Astrocyte of the hippocampus (primary cell): ENCODE data around the gene PTGER3.
"Not testable (repeated sequence)": the region's sequence is repeated elsewhere in the genome, so short reads cannot be mapped to it uniquely, and the experiment has no call there.

Source experiments
- DNase-seq: peaks from one replicate; pipeline ENCODE4 v3.0.0; 2011; ENCODE audit warnings: low read depth, low spot score

Gene PTGER3

DNA sequence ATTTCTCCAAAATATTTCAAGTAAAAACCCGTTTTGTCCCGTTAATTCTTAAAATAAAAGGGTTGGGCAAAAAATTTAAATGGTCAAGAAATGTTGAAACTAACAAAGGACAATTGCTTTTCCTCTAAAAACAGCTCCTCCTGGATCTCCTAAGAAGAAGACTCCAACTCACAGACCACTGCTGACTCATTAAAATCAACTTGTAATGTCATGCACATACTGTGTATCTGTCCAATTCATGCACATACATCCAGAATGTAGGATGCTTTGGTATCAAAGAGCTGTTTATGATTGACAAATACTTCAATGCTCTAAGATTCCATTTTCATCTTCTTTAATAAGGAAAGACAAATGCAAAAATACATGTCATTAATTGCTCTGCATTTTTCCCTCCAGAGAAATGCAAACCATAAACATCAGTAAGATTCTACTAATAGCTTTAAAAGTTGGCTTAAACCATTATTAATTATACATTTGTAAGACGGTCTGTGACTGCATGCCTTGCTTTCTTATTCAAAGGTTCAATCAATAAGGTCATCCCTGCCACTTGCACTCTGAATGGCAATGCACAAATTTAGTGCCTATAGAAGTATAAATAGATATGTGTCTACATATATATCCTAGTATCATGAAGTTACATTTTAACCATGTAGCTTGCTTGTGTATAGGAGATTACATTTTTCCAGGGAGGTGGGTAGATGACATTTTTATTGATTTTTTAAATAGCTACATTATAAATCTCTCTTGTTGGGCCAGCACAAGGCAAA lies 44.7 kb downstream of the PTGER3 start:
- DNase-seq, result no peak

DNA sequence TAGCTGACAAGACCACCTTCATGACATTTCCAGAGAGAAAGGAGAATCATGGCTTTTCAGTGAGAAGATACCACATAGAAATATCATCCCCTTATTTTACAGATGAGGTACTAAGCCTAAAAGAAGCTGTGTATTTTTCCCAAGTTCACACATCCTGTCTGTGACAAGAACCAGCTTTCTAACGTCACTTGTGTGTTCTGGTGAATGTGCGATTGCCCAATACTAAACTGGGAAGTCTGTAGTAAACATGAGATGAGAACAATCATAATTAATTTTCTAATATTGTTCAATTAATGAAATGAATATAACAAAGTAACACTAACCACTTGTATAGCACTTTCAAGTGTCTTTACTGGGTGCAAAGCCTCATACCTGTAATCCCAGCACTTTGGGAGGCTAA lies 46.0 kb downstream of the PTGER3 start:
- no peak for DNase-seq

- DNase-seq, result no peak
These were observed 49.8 kb downstream of the PTGER3 start for GRCh38 chr1:70997793-70998192.

DNA sequence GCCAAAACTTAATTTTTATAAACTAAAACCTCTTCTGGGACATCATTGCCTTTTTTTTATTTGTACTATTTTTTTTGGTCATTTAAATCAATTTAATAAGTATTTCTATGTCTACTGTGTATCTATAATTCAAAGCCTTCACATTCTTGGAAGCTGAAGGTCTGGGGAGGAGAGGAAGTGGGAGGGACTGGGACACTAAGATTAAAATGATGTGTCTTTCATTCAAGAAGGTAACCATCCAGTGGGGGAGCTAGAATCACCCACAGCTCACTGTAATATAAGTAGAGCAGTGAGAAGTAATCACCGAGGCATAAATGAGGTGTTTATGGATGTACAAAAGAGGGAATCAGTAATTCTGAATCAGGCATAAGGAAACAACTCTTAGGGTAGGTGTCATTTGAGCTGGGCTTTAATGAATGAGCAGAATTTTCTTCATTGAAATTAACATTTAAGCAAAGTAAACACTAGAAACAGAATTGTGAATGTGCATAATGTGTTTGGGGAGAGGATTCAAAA lies 52.8 kb downstream of the PTGER3 start:
- no peak for DNase-seq

- no peak for DNase-seq
These were observed 53.8 kb downstream of the PTGER3 start for GRCh38 chr1:70993798-70994197.

- no peak for DNase-seq
These were observed 55.1 kb downstream of the PTGER3 start for GRCh38 chr1:70992521-70992920.

DNA sequence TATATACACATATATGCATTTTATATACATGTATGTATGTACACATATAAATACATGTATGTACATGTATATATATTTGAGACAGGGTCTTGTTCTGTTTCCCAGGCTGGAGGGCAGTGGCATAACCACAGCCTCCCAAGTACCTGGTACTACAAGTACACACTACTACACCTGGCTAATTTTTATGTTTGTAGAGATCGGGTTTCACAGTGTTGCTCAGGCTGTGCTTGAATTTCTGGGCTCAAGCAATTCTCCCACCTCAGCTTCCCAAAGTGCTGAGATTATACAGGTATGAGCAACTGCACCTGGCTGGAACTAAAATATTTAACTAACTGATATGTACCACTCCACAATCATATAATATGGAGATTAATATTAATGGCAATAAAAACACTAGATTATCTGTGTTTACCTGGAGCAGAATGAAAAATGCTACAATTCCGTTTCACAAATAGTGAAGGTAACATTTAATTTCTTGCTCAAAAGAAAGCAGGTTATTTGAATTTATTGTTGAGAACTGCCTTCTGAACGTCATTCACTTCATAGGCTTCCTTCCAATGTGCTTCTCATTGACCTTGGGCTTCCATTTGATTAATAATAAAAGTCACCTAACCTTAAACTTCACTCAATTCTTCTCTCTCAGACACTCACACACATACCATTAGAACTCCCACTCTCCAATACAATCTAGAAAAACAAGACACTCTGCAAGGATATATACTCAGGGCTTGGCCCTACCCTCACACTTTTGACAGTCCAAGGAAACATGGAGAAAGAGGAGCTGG lies 57.0 kb downstream of the PTGER3 start:
- DNase-seq, result no peak

- DNase-seq, result no peak
These were observed 60.1 kb downstream of the PTGER3 start for GRCh38 chr1:70987497-70987896.

- not testable (repeated sequence) for DNase-seq
These were observed 61.8 kb downstream of the PTGER3 start for GRCh38 chr1:70985776-70986225.

- not testable (repeated sequence) for DNase-seq
These were observed 62.3 kb downstream of the PTGER3 start for GRCh38 chr1:70985278-70985677.

DNA sequence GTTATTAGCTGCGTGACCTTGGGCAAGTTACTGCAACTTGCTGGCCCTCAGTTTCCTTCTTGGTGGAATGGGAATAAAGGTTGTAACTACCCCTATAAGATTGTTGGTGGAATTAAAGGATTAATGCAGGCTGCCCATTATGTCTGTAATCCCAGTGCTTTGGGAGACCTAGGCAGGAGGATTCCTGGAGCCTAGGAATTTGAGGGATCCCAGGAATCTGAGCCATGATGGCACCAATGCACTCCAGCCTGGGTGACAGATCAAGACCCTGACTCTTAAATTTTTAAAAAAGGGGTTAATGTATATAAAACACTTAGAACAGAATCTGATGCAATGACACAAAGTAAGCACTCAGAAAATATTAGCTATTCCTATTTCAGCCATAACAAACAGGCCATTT lies 67.3 kb downstream of the PTGER3 start:
- DNase-seq, result no peak

- no peak for DNase-seq
These were observed 67.7 kb downstream of the PTGER3 start for GRCh38 chr1:70979881-70980280.

DNA sequence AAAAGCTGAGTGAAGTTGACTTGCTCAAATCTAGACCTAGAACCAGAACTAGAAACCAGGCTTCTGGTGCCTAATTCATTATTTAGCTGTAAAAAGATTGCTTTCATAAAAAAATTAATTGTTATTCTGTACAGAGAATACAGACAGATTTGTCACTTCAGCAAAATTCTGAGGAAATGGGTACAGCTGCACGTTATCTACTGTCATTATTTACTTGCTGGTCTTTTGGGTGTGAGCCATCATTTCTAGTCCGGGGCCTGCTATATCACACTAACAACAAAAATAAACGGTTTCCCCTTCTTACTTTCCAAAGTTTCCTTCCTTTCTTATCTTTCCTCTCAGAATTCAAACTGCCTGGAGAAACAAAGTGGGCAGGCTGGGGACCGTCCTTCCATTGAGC lies 68.3 kb downstream of the PTGER3 start:
- DNase-seq, result no peak

GRCh38 chr1:70978623-70979022 lies 69.0 kb downstream of the PTGER3 start:
- DNase-seq, result no peak

GRCh38 chr1:70977575-70977974 lies 70.0 kb downstream of the PTGER3 start:
- no peak for DNase-seq

DNA sequence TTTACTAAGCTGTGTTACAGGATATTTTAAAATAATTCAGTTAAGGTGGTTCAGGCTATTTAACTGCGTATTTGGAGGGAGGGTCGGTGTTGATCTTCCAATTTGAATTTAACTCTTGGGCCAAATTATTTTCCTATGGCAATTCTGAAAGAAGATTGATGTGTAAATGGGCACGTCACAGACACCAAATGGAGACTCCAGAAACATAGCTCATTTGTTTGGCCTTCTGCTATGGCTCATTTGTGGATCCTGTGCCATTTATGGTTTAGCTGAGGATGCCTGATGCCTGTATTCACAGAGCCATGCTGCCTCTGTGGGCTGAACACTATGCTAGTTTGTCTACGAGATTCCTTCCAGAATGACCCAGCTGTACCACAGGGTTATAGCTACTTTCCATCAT lies 70.6 kb downstream of the PTGER3 start:
- no peak for DNase-seq

DNA sequence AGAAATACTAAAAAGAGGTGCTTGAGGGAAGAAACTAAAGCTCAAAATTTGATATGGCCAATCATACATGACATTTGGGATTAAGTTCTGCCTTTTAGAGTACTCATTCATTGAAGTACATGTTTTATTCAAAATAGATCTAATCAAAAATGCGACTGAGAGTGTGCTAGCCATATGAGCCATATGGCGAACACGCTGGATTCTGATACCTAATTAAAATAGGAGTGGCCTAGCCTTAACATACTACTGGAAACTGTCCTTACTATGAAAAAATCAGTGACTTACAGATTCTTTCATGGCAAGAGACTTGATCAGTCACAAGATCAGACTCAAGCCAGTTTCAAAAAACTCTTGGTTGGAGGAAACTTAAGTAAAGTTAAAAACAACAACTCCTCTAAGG lies 73.9 kb downstream of the PTGER3 start:
- DNase-seq, result no peak

DNA sequence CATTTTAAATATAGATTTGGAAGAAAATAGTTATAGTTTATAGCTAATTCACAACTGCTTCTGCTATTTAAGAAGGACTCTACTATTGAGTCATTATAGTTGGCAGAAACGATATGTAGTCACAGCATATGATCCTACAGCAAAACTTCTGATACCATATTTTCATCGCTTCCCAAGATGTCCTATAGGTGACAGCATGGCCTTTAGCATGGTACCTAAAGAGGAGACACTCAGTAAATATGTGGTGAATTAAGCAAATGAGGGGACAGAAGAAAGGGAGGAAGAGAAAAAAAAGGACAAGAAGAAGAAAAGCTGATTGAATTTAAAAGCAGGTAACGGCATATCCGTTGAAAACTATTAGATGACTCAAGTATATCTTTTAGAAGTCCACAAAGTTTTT lies 77.2 kb downstream of the PTGER3 start:
- no peak for DNase-seq

DNA sequence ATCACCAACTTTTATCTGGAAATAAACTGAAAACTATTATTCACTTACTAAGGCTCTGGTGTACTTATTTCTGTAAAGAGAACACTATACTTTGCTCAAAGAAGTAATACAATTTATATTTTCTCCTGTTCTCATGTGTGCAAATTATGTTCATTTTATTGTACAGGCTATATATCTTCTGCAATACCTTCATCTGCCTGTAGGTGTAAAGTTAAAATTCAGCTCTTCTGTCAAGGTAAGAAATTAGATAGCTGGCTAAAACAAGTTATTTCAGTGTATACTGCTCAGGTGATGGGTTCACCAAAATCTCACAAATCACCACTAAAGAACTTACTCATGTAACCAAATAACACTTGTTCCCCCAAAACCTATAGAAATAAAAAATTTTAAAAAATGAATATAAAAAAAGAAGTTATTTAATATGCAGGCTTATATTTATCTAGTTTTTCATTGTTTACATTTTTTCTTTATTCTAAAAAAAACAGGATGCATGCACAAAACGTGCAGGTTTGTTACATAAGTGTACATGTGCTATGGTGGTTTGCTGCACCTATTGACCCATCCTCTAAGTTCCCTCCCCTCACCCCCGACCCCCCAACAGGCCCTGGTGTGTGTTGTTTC lies 81.5 kb downstream of the PTGER3 start:
- peak; percentile 5 for DNase-seq

DNA sequence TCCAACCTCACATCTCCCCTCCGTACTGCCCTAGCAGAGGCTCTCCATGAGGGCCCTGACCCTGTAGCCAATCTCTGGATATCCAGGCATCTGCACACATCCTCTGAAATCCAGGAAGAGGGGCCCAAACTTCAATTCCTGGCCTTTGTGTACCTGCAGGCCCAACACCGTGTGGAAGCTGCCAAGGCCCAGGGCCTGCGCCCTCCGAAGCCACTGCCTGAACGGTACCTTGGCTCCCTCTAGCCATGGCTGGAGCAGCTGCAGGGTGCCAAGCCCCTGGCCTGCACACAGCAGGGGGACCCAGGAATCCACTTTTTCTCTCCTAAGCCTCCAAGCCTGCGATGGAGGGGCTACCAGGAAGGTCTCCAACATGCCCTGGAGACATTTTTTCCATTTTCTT lies 84.2 kb downstream of the PTGER3 start:
- no peak for DNase-seq

- DNase-seq, result no peak
These were observed 86.1 kb downstream of the PTGER3 start for GRCh38 chr1:70961374-70961975.
